Measurements from ENCODE around the gene ST6GALNAC3.

Gene ST6GALNAC3

GRCh38 chr1:76542359-76542758, 467.8 kb downstream of the ST6GALNAC3 start:
- DNase-seq = no peak

GRCh38 chr1:76543495-76543894, 468.9 kb downstream of the ST6GALNAC3 start:
- DNase-seq = no peak

- DNase-seq = peak; percentile 20
Observed at GRCh38 chr1:76546354-76546933, 471.9 kb downstream of the ST6GALNAC3 start.

- DNase-seq = no peak
Observed at GRCh38 chr1:76547916-76548315, 473.4 kb downstream of the ST6GALNAC3 start.

- no peak for DNase-seq
Observed at GRCh38 chr1:76548513-76549100, 474.1 kb downstream of the ST6GALNAC3 start.

- DNase-seq = no peak
Observed at GRCh38 chr1:76554283-76554682, 479.7 kb downstream of the ST6GALNAC3 start.

- no peak for DNase-seq
Observed at GRCh38 chr1:76562292-76562691, 487.7 kb downstream of the ST6GALNAC3 start.

- DNase-seq = no peak
Observed at GRCh38 chr1:76568573-76569238, 494.2 kb downstream of the ST6GALNAC3 start.

- DNase-seq = no peak
Observed at GRCh38 chr1:76571248-76571647, 496.7 kb downstream of the ST6GALNAC3 start.

GRCh38 chr1:76572229-76572628, 497.7 kb downstream of the ST6GALNAC3 start:
- DNase-seq = no peak

- DNase-seq = no peak
Observed at GRCh38 chr1:76576876-76577524, 502.5 kb downstream of the ST6GALNAC3 start.

- DNase-seq = no peak
Observed at GRCh38 chr1:76577525-76578185, 503.1 kb downstream of the ST6GALNAC3 start.

GRCh38 chr1:76580206-76580605, 505.7 kb downstream of the ST6GALNAC3 start:
- no peak for DNase-seq

- DNase-seq = no peak
Observed at GRCh38 chr1:76581712-76582111, 507.2 kb downstream of the ST6GALNAC3 start.

- no peak for DNase-seq
Observed at GRCh38 chr1:76583235-76583868, 508.8 kb downstream of the ST6GALNAC3 start.

GRCh38 chr1:76583875-76584477, 509.4 kb downstream of the ST6GALNAC3 start:
- no peak for DNase-seq

GRCh38 chr1:76585980-76586674, 511.6 kb downstream of the ST6GALNAC3 start:
- no peak for DNase-seq

GRCh38 chr1:76587212-76587611, 512.7 kb downstream of the ST6GALNAC3 start:
- DNase-seq = no peak

- DNase-seq = no peak
Observed at GRCh38 chr1:76591461-76591860, 516.9 kb downstream of the ST6GALNAC3 start.

- no peak for DNase-seq
Observed at GRCh38 chr1:76591963-76592362, 517.4 kb downstream of the ST6GALNAC3 start.

GRCh38 chr1:76593141-76593540, 518.6 kb downstream of the ST6GALNAC3 start:
- DNase-seq = no peak

- DNase-seq = no peak
Observed at GRCh38 chr1:76593618-76594017, 519.1 kb downstream of the ST6GALNAC3 start.

Data from right hindlimb (tissue), 1 donor.